Subcutaneous adipose tissue (tissue), 4 donors: Measurements from ENCODE around the gene CTIF. TPM values are rescaled to one million over a fixed set of nuclear protein-coding genes. Genes with fewer than 3 reads are reported as not detected.

Experiments
- CTCF ChIP-seq: fragments of 450-650 bp; IDR thresholded peaks from one replicate; pipeline ENCODE4 v1.5.1; 2016; ENCODE audit warnings: low read depth, mild to moderate bottlenecking, control low read depth, antibody characterized with exemption, moderate library complexity
- total RNA-seq, 4 donors: library from RNA; depleted of rRNA; stranded (reverse); fragments of >200 nt; gene quantifications; one replicate each; pipeline ENCODE4 v1.1.0, GENCODE V29; 2016

The CTIF gene
- total RNA-seq, 4 donors from 2014 or later: 41.0 to 195 (median 78.3) TPM

DNA sequence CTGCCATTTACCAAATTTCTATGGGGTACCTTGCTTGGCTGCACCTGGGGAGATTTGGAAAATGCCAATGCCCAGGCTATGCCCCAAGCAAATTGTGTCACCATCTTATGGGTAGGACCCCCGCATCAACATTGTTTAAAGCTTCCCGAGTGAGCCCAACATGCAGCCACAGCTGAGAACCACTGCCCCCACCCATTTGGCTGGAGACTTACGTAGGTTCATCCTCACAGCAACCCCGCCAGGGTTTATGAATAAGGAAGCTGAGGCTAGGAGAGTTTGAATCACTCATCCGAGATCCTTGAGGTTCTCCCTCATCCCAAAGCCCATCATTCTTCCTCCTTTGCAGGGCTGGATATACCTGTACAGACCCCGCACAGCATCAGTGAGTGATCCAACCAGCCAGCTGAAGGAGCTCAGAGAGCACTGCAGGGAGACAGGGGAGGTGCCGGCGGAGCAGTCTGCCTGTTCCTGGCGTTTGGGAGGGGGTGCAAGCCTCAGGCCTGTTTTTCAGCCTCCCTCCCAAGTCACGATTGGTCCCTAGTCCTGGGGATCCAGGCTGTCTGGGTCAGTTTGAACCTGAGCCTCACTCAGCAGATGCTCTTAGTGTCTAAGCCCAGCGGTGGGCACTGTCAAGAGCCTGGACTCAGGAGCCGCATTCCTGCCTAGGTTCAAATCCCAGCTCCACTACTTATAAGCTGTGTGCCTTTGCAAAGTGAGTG is 247.1 kb downstream of the CTIF start:
- TF ChIP-seq CTCF: no peak

GRCh38 chr18:48786455-48787202 is 247.8 kb downstream of the CTIF start:
- TF ChIP-seq CTCF: no peak

GRCh38 chr18:48787203-48788151 is 248.6 kb downstream of the CTIF start:
- TF ChIP-seq CTCF: no peak

GRCh38 chr18:48788373-48788772 is 249.5 kb downstream of the CTIF start:
- TF ChIP-seq CTCF: no peak

- no peak for TF ChIP-seq CTCF
Observed at GRCh38 chr18:48789259-48789812, 250.5 kb downstream of the CTIF start.

GRCh38 chr18:48790226-48790863 is 251.5 kb downstream of the CTIF start:
- TF ChIP-seq CTCF: no peak
